H1 (cell line): ENCODE measurements around the gene SERPINB6. TPM values are rescaled to one million over a fixed set of nuclear protein-coding genes. Genes with fewer than 3 reads are reported as not detected.

Source experiments
- CTCF ChIA-PET: fragments of 300-600 bp; sonication (Branson Sonifier 250); formaldehyde crosslinking; loops from one replicate; lab custom pipeline; 2021; ENCODE audit not compliant: partially characterized antibody; lab: Charles Lee
- POLR2A ChIA-PET: fragments of 300-600 bp; sonication (Branson Sonifier 250); formaldehyde crosslinking; loops from one replicate; lab custom pipeline; 2021; ENCODE audit warnings: inconsistent platforms; ENCODE audit not compliant: partially characterized antibody; lab: Charles Lee
- DNase-seq, 2 experiments: peaks; one replicate each; pipeline versions ENCODE4 v3.0.0 to v3.0.0-alpha.2; 2010 to 2022; ENCODE audit warnings: low spot score in 2 of 2, low read depth in 1 of 2, mixed read lengths in 1 of 2
- FAIRE-seq: peaks from 2 replicates; lab custom pipeline; 2011; peaks lifted over from hg19 to GRCh38; lab: Jason Lieb, UNC
- H2AFZ ChIP-seq: 2 replicates; pipeline ENCODE4 v1.8.1; 2012; ENCODE audit warnings: low read length, inconsistent platforms
- H2AK5ac ChIP-seq: 2 replicates; pipeline ENCODE4 v1.6.1; 2013; ENCODE audit warnings: low read depth, low read length
- H2BK120ac ChIP-seq: replicated peaks from 2 replicates; pipeline ENCODE3; 2013; ENCODE audit warnings: low read depth, low read length, inconsistent platforms
- H2BK12ac ChIP-seq: 2 replicates; pipeline ENCODE4 v1.6.1; 2013; ENCODE audit warnings: low read depth, low read length
- H2BK15ac ChIP-seq: 2 replicates; pipeline ENCODE4 v1.6.1; 2013; ENCODE audit warnings: low read length
- H2BK20ac ChIP-seq: 2 replicates; pipeline ENCODE4 v1.6.1; 2013; ENCODE audit warnings: low read length
- H2BK5ac ChIP-seq: 2 replicates; pipeline ENCODE4 v1.6.1; 2013; ENCODE audit warnings: low read depth, low read length
- H3K14ac ChIP-seq: 2 replicates; pipeline ENCODE4 v1.6.1; 2013; ENCODE audit warnings: inconsistent platforms; ENCODE audit not compliant: insufficient read length
- H3K18ac ChIP-seq: 2 replicates; pipeline ENCODE4 v1.6.1; 2013; ENCODE audit warnings: low read length; ENCODE audit errors: extremely low read depth
- H3K23ac ChIP-seq: 2 replicates; pipeline ENCODE4 v1.6.1; 2013; ENCODE audit warnings: inconsistent platforms; ENCODE audit not compliant: insufficient read length
- H3K23me2 ChIP-seq: 2 replicates; pipeline ENCODE4 v1.6.1; 2013; ENCODE audit warnings: low read depth, low read length
- H3K27ac ChIP-seq: 2 replicates; pipeline ENCODE4 v1.6.1; 2011; ENCODE audit warnings: low read depth, low read length, inconsistent platforms
- H3K27me3 ChIP-seq, 4 experiments: replicated peaks in 1 of 4; 1 replicate in 1 of 4; 2 replicates in 3 of 4; pipeline versions ENCODE4 v1.6.1 to v1.8.1; 2011 to 2013; ENCODE audit warnings: low read length in 3 of 4, mild to moderate bottlenecking in 3 of 4, inconsistent platforms in 2 of 4, mixed read lengths in 2 of 4, moderate library complexity in 1 of 4; ENCODE audit not compliant: control insufficient read depth in 3 of 4, insufficient read depth in 3 of 4; ENCODE audit errors: extremely low read depth in 1 of 4
- H3K36me3 ChIP-seq, 4 experiments: 2 replicates each; pipeline versions ENCODE4 v1.6.1 to v1.8.1; 2011 to 2013; ENCODE audit warnings: mild to moderate bottlenecking in 4 of 4, low read length in 3 of 4, moderate library complexity in 2 of 4, control low read depth in 1 of 4, inconsistent platforms in 1 of 4; ENCODE audit not compliant: insufficient read depth in 4 of 4, control insufficient read depth in 2 of 4
- H3K4ac ChIP-seq: replicated peaks from 2 replicates; pipeline ENCODE3; 2013; ENCODE audit warnings: low read length, low read depth, mixed read lengths, inconsistent platforms; ENCODE audit not compliant: insufficient read length
- H3K4me1 ChIP-seq, 4 experiments: replicated peaks in 1 of 4; 1 replicate in 1 of 4; 2 replicates in 3 of 4; pipeline versions ENCODE4 v1.6.1 to v1.8.1; 2011 to 2013; ENCODE audit warnings: low read length in 3 of 4, inconsistent platforms in 2 of 4, mixed read lengths in 1 of 4; ENCODE audit not compliant: insufficient read depth in 4 of 4, control insufficient read depth in 3 of 4
- H3K4me2 ChIP-seq, 2 experiments: 2 replicates each; pipeline versions ENCODE4 v1.6.1 to v1.8.1; 2011 to 2013; ENCODE audit warnings: low read depth in 2 of 2, low read length in 2 of 2, control low read depth in 1 of 2, inconsistent platforms in 1 of 2, mild to moderate bottlenecking in 1 of 2; ENCODE audit not compliant: insufficient read depth in 1 of 2
- H3K4me3 ChIP-seq, 4 experiments: fragments of 200-600, 300-600 bp in 1 of 4; sonication (generic), shearing (Covaris generic), sonication (Bioruptor Twin) in 1 of 4; 2 replicates each; pipeline versions ENCODE4 v1.5.1 to v1.8.1; 2011 to 2016; ENCODE audit warnings: low read length in 4 of 4, low read depth in 3 of 4, control low read depth in 2 of 4, inconsistent platforms in 2 of 4, mild to moderate bottlenecking in 2 of 4, mixed read lengths in 1 of 4, moderate library complexity in 1 of 4; ENCODE audit not compliant: insufficient read depth in 2 of 4; ENCODE audit errors: extremely low read depth in 1 of 4
- H3K56ac ChIP-seq: replicated peaks from 2 replicates; pipeline ENCODE3; 2013; ENCODE audit warnings: low read depth, mild to moderate bottlenecking, mixed read lengths, low read length, inconsistent platforms; ENCODE audit not compliant: insufficient read length
- H3K79me1 ChIP-seq: 2 replicates; pipeline ENCODE4 v1.6.1; 2013; ENCODE audit warnings: low read depth, low read length, control low read depth
- H3K79me2 ChIP-seq, 2 experiments: 2 replicates each; pipeline versions ENCODE4 v1.6.1 to v1.8.1; 2012 to 2013; ENCODE audit warnings: low read length in 2 of 2, mild to moderate bottlenecking in 2 of 2, inconsistent platforms in 1 of 2; ENCODE audit not compliant: insufficient read depth in 2 of 2, control insufficient read depth in 1 of 2
- H3K9ac ChIP-seq, 4 experiments: replicated peaks in 1 of 4; 1 replicate in 1 of 4; 2 replicates in 3 of 4; pipeline versions ENCODE4 v1.6.1 to v1.8.1; 2011 to 2013; ENCODE audit warnings: low read depth in 3 of 4, low read length in 3 of 4, control low read depth in 2 of 4, mild to moderate bottlenecking in 2 of 4, moderate library complexity in 2 of 4, inconsistent platforms in 1 of 4; ENCODE audit errors: extremely low read depth in 1 of 4
- H3K9me3 ChIP-seq, 2 experiments: 2 replicates each; pipeline versions ENCODE4 v1.6.1 to v1.8.1; 2012 to 2013; ENCODE audit warnings: mild to moderate bottlenecking in 2 of 2, moderate library complexity in 2 of 2, control low read depth in 1 of 2, inconsistent platforms in 1 of 2, low read depth in 1 of 2, low read length in 1 of 2, mixed read lengths in 1 of 2; ENCODE audit not compliant: insufficient read depth in 2 of 2
- H4K20me1 ChIP-seq, 2 experiments: replicated peaks in 1 of 2; 2 replicates each; pipeline versions ENCODE3 to v1.8.1; 2011 to 2013; ENCODE audit warnings: inconsistent platforms in 2 of 2, low read length in 2 of 2, mild to moderate bottlenecking in 1 of 2; ENCODE audit not compliant: insufficient read depth in 2 of 2, control insufficient read depth in 1 of 2
- H4K5ac ChIP-seq: 2 replicates; pipeline ENCODE4 v1.6.1; 2013; ENCODE audit warnings: low read length, low read depth, mixed read lengths, inconsistent platforms; ENCODE audit not compliant: insufficient read length
- H4K8ac ChIP-seq: 2 replicates; pipeline ENCODE4 v1.8.0; 2013; ENCODE audit warnings: mild to moderate bottlenecking, moderate library complexity, low read length, inconsistent platforms; ENCODE audit not compliant: insufficient read depth; ENCODE audit errors: extremely low read depth
- H4K91ac ChIP-seq: replicated peaks from 2 replicates; pipeline ENCODE3; 2013; ENCODE audit warnings: low read length, mixed read lengths, inconsistent platforms; ENCODE audit not compliant: insufficient read length
- BRCA1 ChIP-seq: IDR thresholded peaks from 2 replicates; pipeline ENCODE4 v1.6.1; 2012; ENCODE audit warnings: low read depth, low read length, improper control_type of control experiment
- CHD1 ChIP-seq: IDR thresholded peaks from 2 replicates; pipeline ENCODE4 v1.6.1; 2012; ENCODE audit warnings: low read depth, low read length, improper control_type of control experiment
- FOSL1 ChIP-seq: IDR thresholded peaks from 2 replicates; pipeline ENCODE4 v1.6.1; 2011; ENCODE audit warnings: mild to moderate bottlenecking, low read depth, low read length, moderate library complexity; ENCODE audit not compliant: insufficient read depth
- JUND ChIP-seq: IDR thresholded peaks from 2 replicates; pipeline ENCODE4 v1.6.1; 2011; ENCODE audit warnings: mild to moderate bottlenecking, improper control_type of control experiment, low read length
- RBBP5 ChIP-seq: IDR thresholded peaks from 2 replicates; pipeline ENCODE4 v1.7.1; 2012; ENCODE audit warnings: low read depth, mild to moderate bottlenecking, inconsistent platforms, low read length, moderate library complexity, borderline replicate concordance
- RNF2 ChIP-seq: fragments of 200-900, 300-1000 bp; sonication (generic); IDR thresholded peaks from 2 replicates; pipeline ENCODE4 v1.7.1; 2016; ENCODE audit warnings: borderline replicate concordance, low read depth, mild to moderate bottlenecking, antibody characterized with exemption, low read length; ENCODE audit not compliant: poor library complexity, severe bottlenecking; ENCODE audit errors: missing control alignments
- RXRA ChIP-seq: IDR thresholded peaks from 2 replicates; pipeline ENCODE4 v1.6.1; 2011; ENCODE audit warnings: low read depth, mild to moderate bottlenecking, low read length, moderate library complexity; ENCODE audit not compliant: insufficient read depth
- SAP30 ChIP-seq: fragments of 300-600 bp; sonication (generic); IDR thresholded peaks from 2 replicates; pipeline ENCODE4 v1.7.1; 2012; ENCODE audit warnings: low read length, moderate library complexity, mild to moderate bottlenecking, inconsistent platforms; ENCODE audit not compliant: insufficient read depth, insufficient replicate concordance
- SP2 ChIP-seq: IDR thresholded peaks from 2 replicates; pipeline ENCODE4 v1.6.1; 2012; ENCODE audit warnings: mild to moderate bottlenecking, low read length, inconsistent platforms
- SP4 ChIP-seq: IDR thresholded peaks from 2 replicates; pipeline ENCODE4 v1.6.1; 2012; ENCODE audit warnings: low read length, inconsistent platforms
- TCF12 ChIP-seq: IDR thresholded peaks from 2 replicates; pipeline ENCODE4 v1.6.1; 2011; ENCODE audit warnings: low read depth, mild to moderate bottlenecking, low read length
- ZNF274 ChIP-seq: IDR thresholded peaks from 2 replicates; pipeline ENCODE4 v1.7.0; 2012; ENCODE audit warnings: low read length, borderline replicate concordance; ENCODE audit errors: extremely low read depth
- WGBS, 2 experiments: shearing (Covaris generic) in 1 of 2; methylation state at CpG; one replicate each; pipeline versions ENCODE4 v1.1.6 to v1.1.7; 2013 to 2015; ENCODE audit warnings: low lambda C conversion rate in 2 of 2, mixed read lengths in 2 of 2, inconsistent platforms in 1 of 2, low coverage in 1 of 2, missing lambda C conversion rate in 1 of 2; ENCODE audit not compliant: insufficient replicate concordance in 2 of 2, insufficient coverage in 1 of 2, insufficient read length in 1 of 2; ENCODE audit errors: extremely low coverage in 1 of 2, missing lambda C conversion rate in 1 of 2; 5-methylcytosine and 5-hydroxymethylcytosine counted together
- polyA plus RNA-seq, 7 experiments: library from polyadenylated mRNA; depleted of rRNA in 3 of 7; stranded (reverse) in 5 of 7; unstranded in 2 of 7; fragments of >200 nt in 5 of 7; fragments of 200-250 nt in 2 of 7; gene quantifications; 1 replicate in 5 of 7; 2 replicates in 1 of 7; 4 replicates in 1 of 7; pipeline versions ENCODE4 v1.2.1 to v1.2.3, GENCODE V29; 2011 to 2013; ENCODE audit warnings: missing spikeins in 2 of 7, mixed read lengths in 2 of 7
- total RNA-seq: library from RNA; stranded (reverse); fragmentation: NEBNext Ultra II Directional; extraction: Animal tissue kit (Norgen Biotek cat#: 25700); gene quantifications from 2 replicates; pipeline ENCODE4 v1.2.1, GENCODE V29; 2021

SERPINB6 gene
- total and polyA plus RNA-seq, 2 of the 8 experiments (the other 6 are each of a cell fraction or from before 2014, with no cell fraction given) = 27.2 to 29.4 TPM

DNA sequence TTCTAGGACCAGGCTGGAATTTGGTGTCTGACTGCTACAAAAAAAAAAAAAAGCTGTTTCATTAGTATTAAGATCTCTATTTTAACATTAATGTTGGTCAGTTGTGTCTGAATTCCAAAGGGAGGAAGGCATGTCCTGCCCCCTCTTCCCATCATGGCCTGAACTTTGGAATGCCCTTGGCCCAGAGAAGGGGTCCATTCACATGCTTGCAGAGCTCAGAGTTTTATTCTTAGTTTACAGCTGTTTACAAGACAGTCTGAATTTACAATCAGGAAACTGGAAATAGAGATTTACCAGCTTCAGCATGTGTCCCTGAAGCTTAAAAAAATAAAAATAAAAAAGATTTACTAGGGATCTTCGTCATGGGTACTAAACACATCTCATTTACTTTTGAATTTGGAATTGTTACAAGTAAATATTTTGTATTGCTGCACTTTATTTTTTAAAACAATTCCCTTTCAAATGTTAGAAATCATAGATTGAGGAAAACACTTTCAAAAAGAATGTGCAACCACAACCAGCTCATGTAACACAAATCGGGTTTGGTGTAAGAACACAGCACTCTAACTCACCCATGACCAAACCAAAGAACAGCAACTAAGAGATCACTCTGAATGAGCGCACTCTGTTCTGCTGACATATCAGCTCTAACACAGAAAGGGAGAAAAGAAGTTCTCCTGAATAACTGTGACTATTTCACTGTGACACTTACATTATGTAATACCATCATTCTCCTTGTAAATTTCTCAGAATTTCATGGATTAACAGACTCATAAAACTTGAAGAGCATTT lies 6.6 kb upstream of the SERPINB6 start:
- H3K4ac ChIP-seq = no peak overlapping the region
- ChIA-PET POLR2A (interaction anchor here (0.7 to 1.4 kb wide), 2 partner anchors 18 to 43 kb away, joined by 3 to 4 read pairs; no protein-coding TSS in a partner anchor), CTCF (interaction anchor here (0.6 to 9.3 kb wide), 5 partner anchors 9 to 1184 kb away, joined by 3 to 54 read pairs (median 4); no protein-coding TSS in a partner anchor)
- H4K5ac ChIP-seq = no peak overlapping the region
- H3K4me3 ChIP-seq = no peak overlapping the region
- H3K4me2 ChIP-seq = no peak overlapping the region
- H2BK120ac ChIP-seq = no peak overlapping the region
- H3K27ac ChIP-seq = no peak overlapping the region
- no peak overlapping the region for H2BK20ac ChIP-seq
- H2AFZ ChIP-seq = no peak overlapping the region
- no peaks in the 10 kb centered on the region for H4K20me1 ChIP-seq
- H3K9ac ChIP-seq = no peak overlapping the region
- WGBS, 2 experiments = 87% methylated on average over 3 of the region's 3 CpGs; no CpG with 5 or more reads in 1 of the 2 experiments
- H3K56ac ChIP-seq = no peak overlapping the region
- H4K91ac ChIP-seq = no peak overlapping the region
- H3K79me1 ChIP-seq = no peaks in the 10 kb centered on the region
- H3K79me2 ChIP-seq = no peaks in the 10 kb centered on the region
- no peak overlapping the region for H3K23ac ChIP-seq
- no peak for DNase-seq
- H3K9me3 ChIP-seq = no peaks in the 10 kb centered on the region
- peaks cover 0 to 6% (median 0%) of the 10 kb centered on the region in 4 experiments; a peak in 2 of 7 replicates for H3K4me1 ChIP-seq
- H2BK12ac ChIP-seq = no peak overlapping the region
- H2BK5ac ChIP-seq = no peak overlapping the region
- no peak overlapping the region for H2AK5ac ChIP-seq
- no peak overlapping the region for H3K14ac ChIP-seq
- no peak overlapping the region for H2BK15ac ChIP-seq
- no peak overlapping the region for H3K18ac ChIP-seq
- H4K8ac ChIP-seq = no peak overlapping the region
- no peaks in the 10 kb centered on the region for H3K36me3 ChIP-seq
- no peaks in the 10 kb centered on the region for H3K27me3 ChIP-seq
- no peaks in the 10 kb centered on the region for H3K23me2 ChIP-seq
- no peak for FAIRE-seq
- TF ChIP-seq FOSL1 = no peak
- TF ChIP-seq CHD1 = no peak
- no peak for TF ChIP-seq TCF12
- TF ChIP-seq SP4 = no peak
- TF ChIP-seq SAP30 = no peak
- no peak for TF ChIP-seq RNF2
- TF ChIP-seq SP2 = no peak
- TF ChIP-seq BRCA1 = no peak
- TF ChIP-seq JUND = no peak
- no peak for TF ChIP-seq RBBP5
- no peak for TF ChIP-seq ZNF274
- TF ChIP-seq RXRA = no peak
